Posterior cingulate gyrus (tissue), 11 donors: Measurements from ENCODE around the gene AKR7A2.
"Not testable (repeated sequence)": the region's sequence is repeated elsewhere in the genome, so short reads cannot be mapped to it uniquely, and the experiment has no call there.

ENCODE experiments used
- DNase-seq, 10 donors: peaks; one replicate each; pipeline versions ENCODE4 v3.0.0 to v3.0.0-alpha.2; 2020 to 2021; ENCODE audit warnings: mixed read lengths in 3 of 10
- intact Hi-C: fragments of 100-400 bp; cut with DNase I; formaldehyde crosslinking; loops from one replicate; pipeline ENCODE4 v1.15.1; 2023

Gene AKR7A2

GRCh38 chr1:19270343-19270730, 41.6 kb downstream of the AKR7A2 start:
- not testable (repeated sequence) for DNase-seq

GRCh38 chr1:19269427-19270342, 42.3 kb downstream of the AKR7A2 start:
- DNase-seq, intact Hi-C loops: not testable (repeated sequence)

More at GRCh38 chr1:19270343-19270730, 41.6 kb downstream of the AKR7A2 start:
- intact Hi-C loops, result not testable (repeated sequence)

- no peak for DNase-seq
- intact Hi-C loops, result no loop called here
These were observed 43.5 kb downstream of the AKR7A2 start for GRCh38 chr1:19268445-19268844.

- DNase-seq, result peak in 2 of 10 donors; percentile 5 to 81
- intact Hi-C loops, result no loop called here
These were observed 49.2 kb downstream of the AKR7A2 start for GRCh38 chr1:19262744-19263143.

GRCh38 chr1:19262047-19262446, 49.9 kb downstream of the AKR7A2 start:
- intact Hi-C loops, result no loop called here
- DNase-seq, result peak in 2 of 10 donors; percentile 31 to 40

GRCh38 chr1:19260211-19261138, 51.5 kb downstream of the AKR7A2 start:
- DNase-seq, result peak in 1 of 10 donors; percentile 80
- intact Hi-C loops, result no loop called here

- intact Hi-C loops, result no loop called here
- DNase-seq, result peak in 1 of 10 donors; percentile 29
These were observed 53.6 kb downstream of the AKR7A2 start for GRCh38 chr1:19258353-19258752.

GRCh38 chr1:19257178-19257914, 54.6 kb downstream of the AKR7A2 start:
- intact Hi-C loops, result no loop called here
- DNase-seq, result peak in 1 of 10 donors; percentile 36

- intact Hi-C loops, DNase-seq: not testable (repeated sequence)
These were observed 55.6 kb downstream of the AKR7A2 start for GRCh38 chr1:19256301-19256700.

GRCh38 chr1:19255288-19255687, 56.7 kb downstream of the AKR7A2 start:
- intact Hi-C loops, result no loop called here
- peak in 1 of 10 donors; percentile 55 for DNase-seq

GRCh38 chr1:19254416-19254815, 57.5 kb downstream of the AKR7A2 start:
- no peak for DNase-seq
- intact Hi-C loops, result loop anchor here (5.0 kb wide), 1 partner anchor 42 kb away; the partner anchor contains the start of gene UBR4
